Activated CD4-positive, CD25-positive, alpha-beta regulatory T cell treated with anti-CD3 and anti-CD28 coated beads, Interleukin-2, amount 50 U/mL, for 16 hours (primary cell): Measurements from ENCODE around the gene SHROOM3.

ENCODE experiments used
- DNase-seq: peaks from one replicate; pipeline ENCODE4 v3.0.0-alpha.2; 2020; ENCODE audit warnings: low read depth, low spot score

Gene SHROOM3

GRCh38 chr4:76569706-76570105 is 134.7 kb downstream of the SHROOM3 start:
- DNase-seq = no peak

DNA sequence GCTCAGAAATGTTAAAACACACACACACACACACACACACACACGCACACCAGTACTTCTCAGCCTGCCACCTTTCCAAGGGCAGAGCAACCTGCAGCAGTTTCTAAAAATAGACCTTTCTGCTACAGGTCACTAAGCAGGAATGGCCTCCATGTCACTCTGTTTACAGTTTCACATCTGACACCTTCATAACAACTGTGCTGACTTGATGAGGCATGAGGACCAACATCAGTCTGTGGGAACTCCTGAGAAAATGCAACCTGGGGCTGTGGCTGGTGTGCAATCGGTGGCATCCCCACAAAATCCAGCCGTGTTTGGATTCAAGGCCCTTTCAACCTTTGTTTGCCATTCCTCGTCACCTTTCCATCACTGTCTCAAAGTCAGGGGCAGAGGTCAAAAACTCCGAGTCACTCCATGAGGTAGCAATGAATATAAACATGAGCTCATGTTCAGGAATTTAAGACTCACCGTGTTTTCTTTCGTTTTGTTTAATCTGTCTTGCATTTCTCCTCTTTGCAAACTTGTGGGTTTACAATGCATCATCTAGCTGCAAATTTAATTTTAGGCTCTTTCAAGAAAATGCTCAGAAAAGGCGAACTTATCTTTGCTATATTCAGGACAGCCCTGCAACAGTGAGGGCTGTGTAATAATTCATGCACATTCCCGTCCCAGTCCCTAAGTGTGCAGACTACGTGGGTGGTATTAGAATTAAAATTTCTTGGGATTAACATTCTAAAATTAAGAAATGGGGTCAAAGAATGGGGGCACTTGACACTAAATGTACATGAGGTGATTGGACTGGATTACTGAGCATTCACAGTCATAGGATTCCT is 135.3 kb downstream of the SHROOM3 start:
- DNase-seq = no peak

GRCh38 chr4:76571274-76571673 is 136.2 kb downstream of the SHROOM3 start:
- no peak for DNase-seq

GRCh38 chr4:76572224-76572623 is 137.2 kb downstream of the SHROOM3 start:
- DNase-seq = no peak

DNA sequence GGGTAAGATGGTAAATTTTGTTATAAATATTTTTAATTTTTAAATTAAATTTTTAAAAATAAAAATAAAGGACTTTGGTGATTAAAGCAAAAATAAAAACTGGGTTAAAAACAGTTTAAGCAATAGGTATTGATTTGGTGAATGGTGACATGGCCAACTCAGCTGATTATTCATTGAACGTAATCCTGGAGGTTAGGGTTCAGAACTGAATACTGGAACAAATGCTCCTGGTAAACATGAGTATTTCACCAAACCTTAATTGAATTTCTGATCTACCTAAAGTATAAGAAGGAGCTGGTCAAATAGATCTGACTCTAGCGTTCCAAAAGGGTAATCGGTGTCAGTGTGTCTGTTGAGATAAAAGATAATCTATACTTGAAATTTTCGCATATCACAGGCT is 141.8 kb downstream of the SHROOM3 start:
- no peak for DNase-seq

GRCh38 chr4:76578002-76578560 is 143.1 kb downstream of the SHROOM3 start:
- no peak for DNase-seq

DNA sequence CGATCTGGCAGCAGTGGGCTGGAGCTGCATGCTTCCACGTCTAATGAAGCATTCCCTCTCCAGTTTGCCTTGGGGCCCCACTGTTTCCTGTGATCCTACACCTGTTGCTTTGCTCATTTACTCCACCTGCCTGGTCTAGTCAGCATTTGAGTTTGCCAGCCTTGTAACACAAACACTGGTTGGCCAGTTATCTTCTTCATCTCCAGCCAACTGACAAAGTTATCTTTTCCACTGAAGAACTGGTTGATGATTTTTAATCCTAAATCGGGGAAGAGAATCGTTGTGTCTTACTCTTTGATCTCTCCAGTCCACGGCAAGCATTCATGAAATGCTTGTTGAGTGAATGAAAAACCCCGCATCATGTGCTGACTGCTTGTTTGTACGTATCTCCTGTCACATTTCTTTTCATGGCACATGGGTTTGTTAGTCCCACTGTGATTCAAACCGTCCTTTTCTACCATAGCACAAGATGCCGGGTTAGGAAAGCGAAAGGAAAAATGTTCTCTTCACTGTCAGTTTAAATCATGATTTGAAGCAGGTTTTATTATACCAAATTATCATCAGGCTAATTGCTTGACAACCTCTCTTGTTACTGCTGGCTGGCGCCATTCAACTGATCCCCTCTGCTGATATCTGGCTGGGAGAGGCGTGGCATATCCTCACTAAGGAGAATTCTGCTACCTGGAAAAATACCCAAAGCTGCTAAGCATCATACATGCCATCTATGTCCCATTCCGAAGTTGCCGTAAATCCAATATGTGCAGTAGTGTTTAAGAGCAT is 144.8 kb downstream of the SHROOM3 start:
- DNase-seq = no peak

GRCh38 chr4:76581077-76581962 is 146.3 kb downstream of the SHROOM3 start:
- no peak for DNase-seq

DNA sequence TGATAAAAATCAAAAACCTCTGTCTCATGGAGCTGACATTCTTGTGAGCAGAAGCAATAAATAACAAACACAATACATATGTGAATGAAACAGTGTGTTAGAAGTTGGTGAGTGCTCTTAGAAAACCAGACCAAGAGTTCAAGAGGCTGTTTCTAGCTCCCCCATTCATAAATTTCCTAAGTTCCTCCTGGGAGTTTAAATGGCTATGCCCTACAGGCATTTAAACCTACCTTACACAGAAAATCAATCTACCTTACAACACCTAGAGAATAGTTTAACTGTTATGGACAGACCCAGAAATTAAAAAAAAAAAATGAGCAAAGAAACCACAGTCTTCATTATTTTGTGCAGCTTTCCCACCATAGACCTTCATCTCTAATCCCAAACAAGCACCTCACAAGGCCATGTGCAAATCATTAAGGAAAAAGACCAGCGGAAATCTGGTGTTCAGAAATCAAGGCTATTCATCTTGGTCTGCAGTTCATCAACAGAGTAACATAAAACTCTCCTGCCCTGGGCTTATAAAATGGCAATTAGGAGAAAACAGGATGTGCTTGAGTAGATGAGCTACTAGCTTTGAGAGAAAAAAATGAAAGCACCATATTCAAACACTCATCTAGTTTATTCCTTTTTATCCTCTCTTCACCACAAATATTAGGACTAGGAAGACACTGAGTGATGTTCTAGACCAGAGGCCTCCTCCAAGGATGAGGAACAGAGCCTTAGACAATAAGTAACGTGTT is 147.2 kb downstream of the SHROOM3 start:
- DNase-seq = no peak

DNA sequence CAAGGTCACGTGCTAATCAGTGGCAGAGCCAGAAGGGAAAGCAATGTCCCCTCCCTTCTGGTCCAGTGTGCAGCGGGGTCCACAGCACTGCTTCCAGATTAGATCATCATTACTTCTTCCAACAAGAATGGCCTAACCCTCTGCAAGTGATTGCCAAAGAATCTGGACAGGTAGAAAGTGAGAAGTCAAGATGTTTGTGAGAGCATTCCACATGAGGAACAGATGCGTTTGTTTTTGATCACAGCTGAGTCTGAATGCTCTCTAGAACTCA is 147.7 kb downstream of the SHROOM3 start:
- no peak for DNase-seq

DNA sequence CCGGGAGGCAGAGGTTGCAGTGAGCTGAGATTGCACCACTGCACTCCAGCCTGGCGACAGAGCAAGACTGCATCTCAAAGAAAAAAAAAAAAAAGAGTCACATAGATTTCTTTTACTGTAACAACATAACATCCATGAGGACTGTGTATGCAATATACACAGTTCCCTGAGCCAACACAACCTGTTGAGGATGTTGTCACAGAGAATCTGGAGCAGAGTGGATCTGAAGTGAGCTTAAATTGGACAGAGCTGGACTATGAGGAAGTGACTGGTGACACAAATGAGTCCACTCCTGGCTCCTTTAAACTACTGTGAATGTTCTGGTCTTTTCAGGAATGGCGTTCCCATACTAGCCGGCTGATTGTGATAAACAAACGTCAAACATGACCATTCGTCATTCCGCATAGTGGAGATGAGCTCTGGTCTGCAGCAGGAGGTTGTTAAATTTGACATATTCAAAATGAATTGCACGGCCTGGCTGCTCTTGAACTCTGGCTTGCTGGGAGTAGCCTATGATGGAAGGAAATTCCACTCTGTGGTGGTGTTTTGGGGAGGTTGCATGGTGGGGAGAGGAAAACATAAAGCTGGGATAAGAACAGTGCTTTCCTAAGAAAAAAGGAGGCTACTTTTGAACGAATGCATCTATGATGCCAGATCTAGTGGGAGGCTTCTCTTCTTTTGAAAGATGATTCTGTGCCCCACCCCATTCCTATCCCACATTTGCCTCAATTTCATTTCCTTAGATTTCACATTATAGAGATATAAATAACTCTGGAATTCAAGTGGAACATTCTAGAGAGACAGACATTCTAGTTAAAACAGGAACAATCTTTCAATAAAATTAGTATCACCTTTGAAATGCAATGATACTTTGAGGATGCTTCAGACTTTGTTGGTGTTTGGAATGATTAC is 149.5 kb downstream of the SHROOM3 start:
- no peak for DNase-seq

DNA sequence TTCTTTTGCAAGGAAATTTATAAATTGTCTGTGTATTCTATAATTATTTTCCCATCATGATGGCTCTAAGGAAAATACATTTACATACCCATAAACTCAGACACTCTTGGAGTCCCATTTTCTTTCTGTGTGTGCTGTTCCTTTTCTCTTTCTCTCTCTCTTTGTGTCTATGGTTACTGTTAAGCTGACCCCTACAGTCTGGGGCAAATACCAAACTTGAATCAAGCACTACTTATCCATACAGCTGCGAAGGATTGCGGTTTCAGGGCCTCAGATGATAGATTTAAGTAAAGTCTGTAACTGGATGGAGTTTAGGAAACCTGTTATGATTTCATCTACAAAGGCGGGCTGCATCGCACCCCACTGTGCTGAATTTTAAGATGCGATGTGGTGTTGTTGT is 150.2 kb downstream of the SHROOM3 start:
- no peak for DNase-seq

DNA sequence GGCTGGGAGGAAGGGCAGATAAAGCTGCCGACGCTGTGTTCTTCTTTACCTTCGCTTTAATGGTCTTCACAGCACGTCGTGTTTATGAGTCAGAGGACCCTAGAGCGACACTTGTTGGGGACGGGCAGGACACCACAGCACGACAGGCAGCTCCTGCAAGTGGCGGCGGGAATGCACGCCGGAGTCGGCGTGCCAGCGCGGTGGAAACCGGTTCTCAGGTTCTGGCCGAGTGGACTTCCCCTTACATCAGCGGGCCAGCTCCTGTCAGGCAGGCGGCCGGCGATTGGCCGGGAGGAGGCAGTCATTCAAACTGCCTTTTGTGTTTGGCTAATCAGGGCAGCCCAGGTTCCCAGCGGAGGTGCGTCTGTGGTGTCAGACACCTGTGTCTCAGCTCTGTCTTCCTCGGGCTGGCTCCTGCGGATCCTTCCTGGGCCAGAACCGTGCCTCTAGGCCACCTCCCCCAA is 150.9 kb downstream of the SHROOM3 start:
- DNase-seq = no peak

DNA sequence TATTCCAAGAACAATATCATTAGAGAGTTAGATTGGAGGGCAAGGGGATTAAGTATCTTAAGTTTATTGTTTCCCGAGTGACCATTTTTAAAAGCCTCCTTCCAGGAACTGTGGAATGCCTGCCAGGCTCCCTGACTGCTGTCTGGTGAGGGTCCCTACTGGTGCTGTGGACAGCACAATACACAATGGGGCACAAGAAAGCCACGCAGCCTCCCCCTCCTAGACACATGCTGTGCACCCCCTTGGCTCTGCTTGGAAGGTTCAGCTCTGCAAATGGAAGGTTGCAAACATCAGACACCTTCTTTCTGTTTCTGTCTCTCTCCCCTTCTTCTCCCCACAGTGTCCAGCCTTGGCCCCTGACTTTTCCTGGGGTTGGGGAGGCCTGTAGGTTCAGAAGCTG is 153.2 kb downstream of the SHROOM3 start:
- DNase-seq = no peak

DNA sequence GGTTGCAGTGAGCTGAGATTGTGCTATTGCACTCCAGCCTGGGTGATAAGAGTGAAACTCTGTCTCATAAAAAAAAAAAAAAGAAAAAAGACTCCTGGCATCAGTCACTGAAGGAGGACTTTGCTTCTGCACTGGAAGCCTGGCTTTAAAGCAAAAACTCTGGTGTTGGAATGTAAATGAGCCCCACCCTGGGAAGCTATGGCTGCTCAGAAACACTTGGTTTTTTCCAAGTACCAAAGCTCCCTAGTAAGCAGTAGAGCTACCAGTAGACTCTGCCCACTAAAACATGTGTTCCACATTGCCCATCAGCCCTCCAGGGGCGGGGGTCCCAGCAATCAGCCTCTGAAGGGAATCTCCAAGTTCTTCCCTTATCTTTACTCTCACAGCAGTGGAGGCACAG is 154.4 kb downstream of the SHROOM3 start:
- no peak for DNase-seq

DNA sequence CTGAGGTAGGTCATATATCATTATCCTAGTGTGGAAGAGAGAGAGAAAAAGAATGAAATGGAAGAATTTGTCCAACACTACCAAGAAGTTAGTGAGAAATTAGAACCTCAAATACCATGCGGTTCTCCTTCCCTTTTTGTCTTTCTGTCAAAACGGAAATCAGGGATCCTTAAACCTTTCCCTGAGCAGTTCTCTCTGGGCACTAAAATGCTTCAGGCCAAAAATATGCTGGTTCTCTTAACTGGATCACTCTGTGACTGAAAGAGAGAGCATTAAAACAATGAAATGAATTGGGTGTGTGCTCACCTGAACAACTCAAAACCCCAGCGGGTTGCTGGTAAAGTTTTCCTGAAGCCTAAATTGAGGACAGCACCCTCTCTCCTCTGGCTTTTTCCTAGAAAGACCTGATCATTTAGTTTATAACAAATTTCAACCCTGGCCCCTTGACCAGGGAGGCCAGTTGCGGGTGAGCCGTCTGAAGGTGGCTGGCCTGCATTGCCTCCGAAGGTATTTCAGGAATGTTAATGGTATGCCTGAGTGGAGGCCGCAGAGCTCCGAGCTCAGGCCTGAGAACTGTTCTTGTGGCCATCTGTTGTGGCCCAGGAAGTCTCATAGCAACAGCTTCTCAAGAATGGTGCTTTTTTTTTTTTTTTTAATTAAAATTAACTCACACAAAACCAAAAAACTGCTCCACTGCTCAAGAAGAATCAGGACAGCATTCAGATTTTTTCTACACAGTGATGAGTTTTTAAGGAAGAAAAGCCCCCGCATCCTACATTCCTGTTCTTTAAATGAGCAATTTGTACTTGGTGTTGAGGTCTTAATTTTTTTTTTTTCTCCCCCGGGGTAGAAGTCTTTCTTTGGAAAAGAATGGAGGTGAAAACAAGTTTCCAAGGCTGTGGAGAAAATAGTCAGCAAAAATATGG is 155.1 kb downstream of the SHROOM3 start:
- no peak for DNase-seq

GRCh38 chr4:76590798-76591281 is 155.8 kb downstream of the SHROOM3 start:
- DNase-seq = no peak

- no peak for DNase-seq
Measured at GRCh38 chr4:76591992-76592391, 157.0 kb downstream of the SHROOM3 start.

DNA sequence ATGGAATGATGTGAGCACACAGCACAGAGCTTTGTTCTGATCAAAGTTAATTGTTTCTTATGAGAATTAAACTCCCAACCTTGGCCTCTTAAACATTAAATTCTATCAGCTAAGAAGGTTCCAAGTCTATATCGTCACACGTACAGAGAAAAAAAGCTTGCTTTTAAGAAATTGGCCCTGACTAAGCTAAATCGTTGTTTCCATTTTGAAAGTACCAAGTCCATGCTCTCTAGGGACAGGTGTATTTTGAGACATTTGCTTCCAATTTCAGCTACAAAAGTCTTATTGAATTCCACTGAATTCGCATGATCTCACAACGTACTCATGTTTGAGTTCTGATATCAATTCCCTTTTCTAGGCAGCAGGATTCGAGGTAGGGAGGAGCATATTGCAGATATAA is 157.4 kb downstream of the SHROOM3 start:
- DNase-seq = no peak
